ENCODE measurements around the gene KLHL6. TPM values are rescaled to one million over a fixed set of nuclear protein-coding genes. Genes with fewer than 3 reads are reported as not detected.

Gene KLHL6
- total RNA-seq, 1 experiment from 2014 or later, result 0.11 TPM

DNA sequence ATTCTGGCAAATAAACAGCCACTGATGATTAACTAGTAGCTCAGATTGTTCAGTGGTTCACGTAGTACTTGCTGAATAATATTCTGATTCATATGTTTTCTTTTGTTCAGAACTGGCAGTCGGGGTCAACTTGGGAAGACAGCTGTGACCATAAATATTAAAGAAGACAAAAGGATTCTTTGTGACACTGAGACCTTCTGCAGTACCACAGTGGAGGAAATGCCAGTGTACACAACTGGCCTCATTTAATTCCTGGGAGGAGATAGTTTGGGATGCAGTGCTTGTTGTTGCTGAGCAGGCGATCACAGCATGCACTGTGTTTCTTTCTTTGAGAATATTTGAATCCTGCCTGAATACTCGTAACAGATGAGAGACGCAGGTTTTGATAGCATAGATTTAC is 100.4 kb downstream of the KLHL6 start:
- ATAC-seq, result no peak
- Mint-ChIP-seq H3K4me3 (no peak overlapping the region), H3K9me3 (peaks cover 3% of the 10 kb centered on the region), H3K27me3 (ENCODE audit: low read depth) (no peaks in the 10 kb centered on the region), H3K36me3 (peaks cover 20% of the 10 kb centered on the region; the same call in 1 of the 2 replicates), H3K27ac (no peak overlapping the region; the same call in 1 of the 2 replicates), H3K4me1 (peaks cover 11% of the 10 kb centered on the region)
- ChIA-PET CTCF (interaction anchor here (0.7 kb wide), 1 partner anchor 14 kb away, joined by 3 read pairs; no protein-coding TSS in a partner anchor), POLR2A (no interaction called here)
- DNase-seq (ENCODE audit: low spot score), result no peak
- TF ChIP-seq NR2C2 (CRISPR knock-in tag; IDR thresholded peaks at IDR 0.05), result no peak

DNA sequence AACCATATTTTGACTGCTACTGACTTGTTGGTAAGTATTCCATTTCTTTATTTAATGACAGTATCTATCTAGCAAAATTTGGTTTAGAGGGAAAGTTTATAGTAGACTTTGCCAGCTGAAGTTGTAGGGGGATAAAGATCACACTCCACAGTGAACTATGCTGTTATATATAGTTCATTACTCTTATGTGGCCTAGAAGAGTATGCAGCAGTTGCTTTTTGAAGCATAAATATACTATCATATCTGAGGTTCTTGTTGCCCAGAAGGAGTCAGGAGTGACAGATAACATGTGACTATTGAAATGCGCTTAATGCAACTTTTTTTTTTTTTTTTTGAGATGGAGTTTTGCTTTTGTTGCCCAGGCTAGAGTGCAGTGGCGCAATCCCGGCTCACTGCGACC is 101.4 kb downstream of the KLHL6 start:
- Mint-ChIP-seq H3K36me3 (peaks cover 20% of the 10 kb centered on the region; the same call in 1 of the 2 replicates), H3K4me1 (peaks cover 6% of the 10 kb centered on the region), H3K4me3 (no peak overlapping the region), H3K9me3 (no peaks in the 10 kb centered on the region), H3K27ac (no peak overlapping the region), H3K27me3 (ENCODE audit: low read depth) (no peaks in the 10 kb centered on the region)
- DNase-seq (ENCODE audit: low spot score), result no peak
- ChIA-PET CTCF (no interaction called here), POLR2A (no interaction called here)
- TF ChIP-seq, protein P1, sequence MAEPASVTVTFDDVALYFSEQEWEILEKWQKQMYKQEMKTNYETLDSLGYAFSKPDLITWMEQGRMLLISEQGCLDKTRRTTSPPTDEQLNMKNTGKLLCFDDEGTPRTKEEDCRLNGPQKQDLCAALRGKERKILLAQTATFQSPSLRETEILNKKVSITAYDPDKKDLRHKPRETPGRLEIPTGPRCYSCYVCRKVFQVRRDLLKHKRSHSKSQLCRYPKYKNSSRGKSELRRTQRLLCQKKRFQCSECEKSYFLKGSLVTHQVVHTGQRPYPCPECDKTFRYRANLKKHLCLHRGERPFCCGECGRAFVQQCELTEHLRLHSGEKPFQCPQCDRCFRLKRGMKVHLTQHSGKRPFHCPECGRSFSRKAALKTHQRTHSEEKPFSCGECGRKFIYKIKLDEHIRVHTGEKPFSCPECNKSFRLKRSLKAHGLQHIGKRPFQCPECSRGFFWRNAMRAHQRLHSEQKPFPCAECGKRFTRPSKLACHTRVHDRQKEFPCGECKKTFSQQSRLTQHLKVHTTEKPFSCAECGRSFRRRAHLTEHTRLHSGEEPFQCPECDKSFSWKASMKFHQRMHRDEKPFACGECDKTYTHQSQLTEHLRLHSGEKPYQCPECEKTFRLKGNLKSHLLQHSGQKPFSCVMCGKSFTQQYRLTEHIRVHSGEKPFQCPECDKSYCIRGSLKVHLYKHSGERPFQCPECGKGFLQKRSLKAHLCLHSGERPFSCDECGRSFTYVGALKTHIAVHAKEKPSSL (CRISPR knock-in tag; conservative IDR thresholded peaks at IDR 0.05), result no peak
- TF ChIP-seq NFYB (CRISPR knock-in tag; conservative IDR thresholded peaks at IDR 0.05; ENCODE audit: low read depth) (no peak), TEAD4 (CRISPR knock-in tag; IDR thresholded peaks at IDR 0.05) (no peak), SOX15 (CRISPR knock-in tag; IDR thresholded peaks at IDR 0.05) (no peak)
- no peak for ATAC-seq

DNA sequence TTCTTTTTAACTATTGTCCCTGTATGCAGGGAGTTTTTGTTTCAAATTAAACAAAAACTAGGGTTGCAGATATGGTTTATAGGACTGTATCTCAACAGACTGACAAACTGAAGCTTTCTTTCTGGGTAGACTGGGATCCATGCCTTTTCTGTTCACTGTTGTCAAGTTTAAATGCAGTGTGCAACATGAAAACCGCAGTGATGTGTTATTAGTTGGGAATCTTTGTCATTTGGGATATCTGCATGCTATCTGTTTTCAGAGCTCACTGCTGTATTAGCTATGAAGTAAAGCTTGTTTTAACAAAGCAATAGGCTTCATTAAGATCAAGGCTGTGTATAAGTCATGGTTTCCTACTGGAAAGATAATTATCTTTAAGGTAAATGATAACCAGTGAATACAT is 105.7 kb downstream of the KLHL6 start:
- peaks cover under 1% of the 10 kb centered on the region for H3K9me3 Mint-ChIP-seq
- no peak for ATAC-seq

More for the DNA sequence above, 105.7 kb downstream of the KLHL6 start:
- no peak overlapping the region for H3K27ac Mint-ChIP-seq
- POLR2A ChIA-PET, result no interaction called here
- H3K4me3 Mint-ChIP-seq, result no peak overlapping the region
- no peak for DNase-seq (ENCODE audit: low spot score)
- TF ChIP-seq GRHL2 (CRISPR knock-in tag; IDR thresholded peaks at IDR 0.05; ENCODE audit: insufficient replicate concordance, severe bottlenecking), result no peak
- no peak for TF ChIP-seq GTF2I (CRISPR knock-in tag; conservative IDR thresholded peaks at IDR 0.05)
- TF ChIP-seq RELA (CRISPR knock-in tag; IDR thresholded peaks at IDR 0.05; ENCODE audit: borderline replicate concordance), result no peak
- no peak for TF ChIP-seq ZNF232 (CRISPR knock-in tag; IDR thresholded peaks at IDR 0.05)
- no peak for TF ChIP-seq IRF2 (CRISPR knock-in tag; IDR thresholded peaks at IDR 0.05; ENCODE audit: borderline replicate concordance, low read depth)
- TF ChIP-seq, protein P2, sequence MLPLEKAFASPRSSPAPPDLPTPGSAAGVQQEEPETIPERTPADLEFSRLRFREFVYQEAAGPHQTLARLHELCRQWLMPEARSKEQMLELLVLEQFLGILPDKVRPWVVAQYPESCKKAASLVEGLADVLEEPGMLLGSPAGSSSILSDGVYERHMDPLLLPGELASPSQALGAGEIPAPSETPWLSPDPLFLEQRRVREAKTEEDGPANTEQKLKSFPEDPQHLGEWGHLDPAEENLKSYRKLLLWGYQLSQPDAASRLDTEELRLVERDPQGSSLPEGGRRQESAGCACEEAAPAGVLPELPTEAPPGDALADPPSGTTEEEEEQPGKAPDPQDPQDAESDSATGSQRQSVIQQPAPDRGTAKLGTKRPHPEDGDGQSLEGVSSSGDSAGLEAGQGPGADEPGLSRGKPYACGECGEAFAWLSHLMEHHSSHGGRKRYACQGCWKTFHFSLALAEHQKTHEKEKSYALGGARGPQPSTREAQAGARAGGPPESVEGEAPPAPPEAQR (CRISPR knock-in tag; IDR thresholded peaks at IDR 0.05), result no peak
- TF ChIP-seq, protein P3, sequence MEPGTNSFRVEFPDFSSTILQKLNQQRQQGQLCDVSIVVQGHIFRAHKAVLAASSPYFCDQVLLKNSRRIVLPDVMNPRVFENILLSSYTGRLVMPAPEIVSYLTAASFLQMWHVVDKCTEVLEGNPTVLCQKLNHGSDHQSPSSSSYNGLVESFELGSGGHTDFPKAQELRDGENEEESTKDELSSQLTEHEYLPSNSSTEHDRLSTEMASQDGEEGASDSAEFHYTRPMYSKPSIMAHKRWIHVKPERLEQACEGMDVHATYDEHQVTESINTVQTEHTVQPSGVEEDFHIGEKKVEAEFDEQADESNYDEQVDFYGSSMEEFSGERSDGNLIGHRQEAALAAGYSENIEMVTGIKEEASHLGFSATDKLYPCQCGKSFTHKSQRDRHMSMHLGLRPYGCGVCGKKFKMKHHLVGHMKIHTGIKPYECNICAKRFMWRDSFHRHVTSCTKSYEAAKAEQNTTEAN (CRISPR knock-in tag; IDR thresholded peaks at IDR 0.05), result no peak
- no peak for TF ChIP-seq CREM (CRISPR knock-in tag; IDR thresholded peaks at IDR 0.05)
- no peak for TF ChIP-seq TP53 (CRISPR knock-in tag; IDR thresholded peaks at IDR 0.05)
- TF ChIP-seq, protein P4, sequence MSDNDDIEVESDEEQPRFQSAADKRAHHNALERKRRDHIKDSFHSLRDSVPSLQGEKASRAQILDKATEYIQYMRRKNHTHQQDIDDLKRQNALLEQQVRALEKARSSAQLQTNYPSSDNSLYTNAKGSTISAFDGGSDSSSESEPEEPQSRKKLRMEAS (CRISPR knock-in tag; IDR thresholded peaks at IDR 0.05), result no peak
- TF ChIP-seq HMGA2 (CRISPR knock-in tag; IDR thresholded peaks at IDR 0.05), result no peak
- TF ChIP-seq NFYB (CRISPR knock-in tag; conservative IDR thresholded peaks at IDR 0.05; ENCODE audit: low read depth), result no peak
- TF ChIP-seq ZNF416 (CRISPR knock-in tag; IDR thresholded peaks at IDR 0.05), result no peak
- no peak for TF ChIP-seq NR1H2 (CRISPR knock-in tag; IDR thresholded peaks at IDR 0.05)
- TF ChIP-seq JAZF1 (CRISPR knock-in tag; IDR thresholded peaks at IDR 0.05), result no peak
- no peak for TF ChIP-seq PRRX2 (CRISPR knock-in tag; IDR thresholded peaks at IDR 0.05)
- TF ChIP-seq, protein P5, sequence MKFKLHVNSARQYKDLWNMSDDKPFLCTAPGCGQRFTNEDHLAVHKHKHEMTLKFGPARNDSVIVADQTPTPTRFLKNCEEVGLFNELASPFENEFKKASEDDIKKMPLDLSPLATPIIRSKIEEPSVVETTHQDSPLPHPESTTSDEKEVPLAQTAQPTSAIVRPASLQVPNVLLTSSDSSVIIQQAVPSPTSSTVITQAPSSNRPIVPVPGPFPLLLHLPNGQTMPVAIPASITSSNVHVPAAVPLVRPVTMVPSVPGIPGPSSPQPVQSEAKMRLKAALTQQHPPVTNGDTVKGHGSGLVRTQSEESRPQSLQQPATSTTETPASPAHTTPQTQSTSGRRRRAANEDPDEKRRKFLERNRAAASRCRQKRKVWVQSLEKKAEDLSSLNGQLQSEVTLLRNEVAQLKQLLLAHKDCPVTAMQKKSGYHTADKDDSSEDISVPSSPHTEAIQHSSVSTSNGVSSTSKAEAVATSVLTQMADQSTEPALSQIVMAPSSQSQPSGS (CRISPR knock-in tag; IDR thresholded peaks at IDR 0.05; ENCODE audit: borderline replicate concordance, low read depth), result no peak
- TF ChIP-seq TEAD4 (CRISPR knock-in tag; IDR thresholded peaks at IDR 0.05), result no peak
- CTCF ChIA-PET, result interaction anchor here (1.1 to 2.0 kb wide), 2 partner anchors 22 to 30 kb away, joined by 4 to 5 read pairs; no protein-coding TSS in a partner anchor
- peaks cover 17% of the 10 kb centered on the region for H3K4me1 Mint-ChIP-seq
- peaks cover 13% of the 10 kb centered on the region; the same call in 1 of the 2 replicates for H3K36me3 Mint-ChIP-seq
- no peaks in the 10 kb centered on the region for H3K27me3 Mint-ChIP-seq (ENCODE audit: low read depth)
